GM19467 (cell line): ENCODE results near the gene GALNT17.

Experiments used
- ATAC-seq: cut with Tn5 transposase; IDR thresholded peaks from one replicate; pipeline ENCODE4 v1.9.1; 2021; ENCODE audit warnings: mild to moderate bottlenecking, moderate library complexity; ENCODE audit not compliant: unreplicated experiment

The GALNT17 gene

GRCh38 chr7:71442492-71443190 lies 310.7 kb downstream of the GALNT17 start:
- ATAC-seq = no peak

- no peak for ATAC-seq
These were observed 311.2 kb downstream of the GALNT17 start for GRCh38 chr7:71443191-71443530.

- no peak for ATAC-seq
These were observed 312.2 kb downstream of the GALNT17 start for GRCh38 chr7:71444130-71444529.

GRCh38 chr7:71453630-71454029 lies 321.7 kb downstream of the GALNT17 start:
- no peak for ATAC-seq

GRCh38 chr7:71454981-71455380 lies 323.0 kb downstream of the GALNT17 start:
- no peak for ATAC-seq

- no peak for ATAC-seq
These were observed 325.1 kb downstream of the GALNT17 start for GRCh38 chr7:71457021-71457420.

- ATAC-seq = no peak
These were observed 326.1 kb downstream of the GALNT17 start for GRCh38 chr7:71457846-71458590.

- no peak for ATAC-seq
These were observed 327.2 kb downstream of the GALNT17 start for GRCh38 chr7:71459132-71459531.

GRCh38 chr7:71461572-71461971 lies 329.6 kb downstream of the GALNT17 start:
- no peak for ATAC-seq

- no peak for ATAC-seq
These were observed 333.8 kb downstream of the GALNT17 start for GRCh38 chr7:71465741-71466189.

- ATAC-seq = no peak
These were observed 334.7 kb downstream of the GALNT17 start for GRCh38 chr7:71466448-71467145.

GRCh38 chr7:71470326-71470725 lies 338.4 kb downstream of the GALNT17 start:
- no peak for ATAC-seq

GRCh38 chr7:71470830-71471229 lies 338.9 kb downstream of the GALNT17 start:
- no peak for ATAC-seq

- no peak for ATAC-seq
These were observed 341.0 kb downstream of the GALNT17 start for GRCh38 chr7:71472962-71473361.

- ATAC-seq = no peak
These were observed 341.5 kb downstream of the GALNT17 start for GRCh38 chr7:71473366-71473967.

GRCh38 chr7:71477441-71477840 lies 345.5 kb downstream of the GALNT17 start:
- no peak for ATAC-seq

GRCh38 chr7:71479231-71479630 lies 347.3 kb downstream of the GALNT17 start:
- no peak for ATAC-seq

GRCh38 chr7:71480791-71481190 lies 348.8 kb downstream of the GALNT17 start:
- no peak for ATAC-seq

- no peak for ATAC-seq
These were observed 350.3 kb downstream of the GALNT17 start for GRCh38 chr7:71482284-71482683.

GRCh38 chr7:71484380-71484779 lies 352.4 kb downstream of the GALNT17 start:
- no peak for ATAC-seq

- no peak for ATAC-seq
These were observed 353.6 kb downstream of the GALNT17 start for GRCh38 chr7:71485586-71485985.
